D721Med (cell line): ENCODE measurements around the gene GDPD4.

ENCODE experiments used
- DNase-seq: peaks from one replicate; pipeline ENCODE4 v3.0.0; 2011; ENCODE audit warnings: low spot score; ENCODE audit not compliant: insufficient read length
- FAIRE-seq: peaks from 2 replicates; lab custom pipeline; 2011; peaks lifted over from hg19 to GRCh38; lab: Jason Lieb, UNC
- CTCF ChIP-seq: IDR thresholded peaks from 2 replicates; pipeline ENCODE4 v1.5.1; 2012; ENCODE audit warnings: mild to moderate bottlenecking, control low read depth; ENCODE audit not compliant: insufficient read depth; ENCODE audit errors: missing control alignments

GDPD4 gene

GRCh38 chr11:77283101-77283500 lies 18.4 kb downstream of the GDPD4 start:
- no peak for TF ChIP-seq CTCF
- FAIRE-seq, result no peak
- DNase-seq, result no peak

DNA sequence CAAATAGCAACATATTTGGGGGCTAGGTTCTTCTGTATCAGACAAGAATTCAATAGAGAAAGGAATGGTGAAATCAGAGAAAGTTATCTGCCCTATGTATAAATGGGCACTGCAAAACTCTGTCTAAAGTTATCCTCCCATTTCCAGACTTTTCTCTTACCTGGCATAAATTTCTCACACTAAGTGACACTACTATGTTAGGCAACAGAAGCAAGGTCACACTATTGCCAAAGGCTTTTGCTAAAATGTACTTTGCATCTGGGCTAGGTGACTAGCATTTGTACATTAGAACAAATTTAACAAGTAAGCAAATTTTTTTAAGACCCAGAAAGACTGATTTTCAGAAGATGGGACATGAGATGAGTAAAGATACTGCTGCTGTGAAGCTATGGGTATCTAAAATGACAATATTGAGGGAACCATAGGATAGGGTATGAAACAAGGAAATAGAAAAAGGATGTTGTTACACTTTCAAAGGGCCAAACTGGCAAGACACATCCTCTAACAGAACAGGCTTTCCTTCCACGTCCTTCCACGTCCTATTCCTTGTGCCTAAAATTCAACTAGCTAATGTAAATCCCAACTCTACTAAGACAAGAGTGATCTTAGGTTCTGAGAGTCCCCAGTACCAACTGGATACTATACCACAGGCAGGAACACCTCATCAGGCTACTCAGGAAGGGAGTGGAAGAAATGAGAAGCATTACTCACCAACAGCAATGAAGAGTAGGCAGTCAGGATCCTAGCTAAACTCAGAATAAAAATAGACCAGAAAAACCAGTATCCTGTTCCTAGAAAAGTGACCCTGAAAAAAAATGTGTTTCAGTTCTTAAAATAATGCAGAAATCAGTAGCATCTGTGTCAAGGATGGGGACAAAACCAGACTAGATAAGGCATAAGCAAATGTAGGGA lies 22.6 kb downstream of the GDPD4 start:
- no peak for TF ChIP-seq CTCF
- DNase-seq, result no peak
- no peak for FAIRE-seq

DNA sequence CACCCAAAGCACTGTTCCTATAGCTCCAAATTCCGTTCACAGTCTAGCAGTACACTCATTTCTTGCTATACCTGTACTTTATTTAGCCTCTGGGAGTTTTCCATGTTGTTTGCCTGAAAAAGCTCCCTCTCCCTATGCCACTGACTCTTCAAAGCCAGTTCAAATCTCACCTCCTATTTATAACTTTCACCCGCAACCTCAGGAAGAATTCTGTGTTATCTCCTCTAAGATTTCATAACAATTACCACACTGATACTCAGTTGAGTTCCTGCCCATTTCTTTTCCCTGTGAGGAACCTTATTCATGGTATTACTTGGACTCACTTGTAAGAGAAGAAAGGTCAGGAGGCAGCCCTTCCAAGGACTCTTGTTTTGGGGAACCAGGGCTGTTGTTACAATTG lies 25.2 kb downstream of the GDPD4 start:
- DNase-seq (no peak), FAIRE-seq (no peak)
- TF ChIP-seq CTCF, result no peak

DNA sequence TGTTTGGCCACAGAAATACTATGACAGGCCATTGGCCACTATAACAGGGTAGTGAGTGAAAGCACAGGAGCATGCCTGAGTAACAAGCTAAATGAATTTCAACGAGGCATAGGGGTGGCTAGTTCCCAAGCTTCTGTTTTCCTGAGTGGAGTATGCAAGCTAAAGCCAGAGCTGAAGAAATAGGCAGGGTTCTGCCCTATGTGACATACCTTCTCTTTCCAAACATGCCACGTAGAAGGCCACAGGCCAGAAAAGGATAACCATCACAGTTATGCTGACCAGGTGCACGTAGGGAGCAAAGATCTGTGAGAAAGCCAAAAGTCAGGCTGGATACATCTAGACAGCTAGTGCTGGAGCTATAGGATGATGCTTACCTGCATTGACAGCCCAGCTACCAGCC lies 30.6 kb downstream of the GDPD4 start:
- TF ChIP-seq CTCF, result no peak
- FAIRE-seq (no peak), DNase-seq (no peak)

DNA sequence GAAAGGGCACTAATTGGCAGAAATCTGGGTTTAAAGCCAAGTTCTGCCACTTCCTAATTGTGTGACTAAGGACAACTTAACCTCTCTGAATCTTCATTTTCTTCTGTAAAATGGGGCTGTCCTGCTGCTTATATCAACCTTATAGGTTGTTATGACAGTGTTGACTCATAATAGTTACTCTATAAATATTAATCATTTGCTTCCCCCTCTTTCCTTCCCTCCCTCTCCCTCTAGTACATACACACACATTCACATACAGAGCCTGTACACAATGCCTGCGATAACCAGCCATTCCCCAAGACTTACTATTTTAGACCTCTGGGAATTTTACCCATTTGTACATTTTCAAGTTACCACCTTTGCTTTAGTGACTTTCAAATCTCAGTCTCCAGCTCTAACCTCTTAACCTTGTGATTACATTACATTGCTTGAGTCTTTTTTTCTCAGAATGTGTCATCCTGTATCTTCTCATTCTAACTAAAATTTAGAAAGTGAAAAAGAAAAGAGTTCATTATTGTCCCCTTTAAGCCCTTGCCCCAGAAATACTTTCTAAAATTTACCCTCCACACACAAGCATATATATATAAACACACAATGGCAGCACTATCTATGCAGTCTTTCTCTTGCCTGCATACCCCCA lies 31.9 kb downstream of the GDPD4 start:
- no peak for TF ChIP-seq CTCF
- FAIRE-seq (no peak), DNase-seq (no peak)

DNA sequence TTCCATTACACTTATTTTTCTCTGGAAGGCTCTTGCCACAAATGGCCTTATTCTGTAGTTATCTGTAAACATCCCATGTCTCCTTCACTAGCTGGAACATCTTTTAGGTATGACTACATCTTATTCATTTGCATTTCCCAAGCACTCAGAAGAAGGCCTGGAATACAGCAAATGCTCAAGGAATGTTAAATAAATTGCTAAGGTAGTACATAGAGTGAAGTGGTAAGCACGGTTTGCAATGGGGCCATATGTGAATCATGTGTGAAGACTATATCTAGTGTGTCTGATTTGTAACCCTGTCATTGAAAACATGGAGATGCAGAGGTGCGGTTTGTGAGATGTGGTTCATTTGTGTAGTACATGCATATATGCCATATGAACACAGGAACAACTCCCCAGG lies 33.5 kb downstream of the GDPD4 start:
- FAIRE-seq, result no peak
- TF ChIP-seq CTCF, result no peak
- no peak for DNase-seq

GRCh38 chr11:77266766-77267165 lies 34.7 kb downstream of the GDPD4 start:
- DNase-seq, result no peak
- no peak for FAIRE-seq
- no peak for TF ChIP-seq CTCF
